ENCODE data around the gene FAM168A.

GRCh38 chr11:73510877-73511276 is 87.0 kb downstream of the FAM168A start:
- TF ChIP-seq CTCF (IDR thresholded peaks at IDR 0.05): no peak
- no peak for TF ChIP-seq POLR2A (IDR thresholded peaks at IDR 0.05)
